MCF 10A (cell line): ENCODE measurements around the gene SH3BP5. TPM values are rescaled to one million over a fixed set of nuclear protein-coding genes. Genes with fewer than 3 reads are reported as not detected.
A peak's percentile ranks its signal among the peaks of the same experiment; 100 is the strongest.

ENCODE experiments used
- BruUV-seq: library from RNA; stranded (reverse); fragments of 400-500 nt; replicated peaks from 2 replicates; lab custom pipeline; 2021; lab: Mats Ljungman, UMichigan
- CTCF ChIA-PET: fragments of 300-600 bp; sonication (Branson Sonifier 250); formaldehyde crosslinking; extraction: SDS; loops from one replicate; lab custom pipeline; 2021; ENCODE audit warnings: antibody characterized with exemption, inconsistent platforms; lab: Yijun Ruan, JAX
- POLR2A ChIA-PET: fragments of 300-600, 350-650 bp; sonication (Branson Sonifier 250); formaldehyde crosslinking; extraction: SDS; loops from one replicate; lab custom pipeline; 2020; ENCODE audit warnings: antibody characterized with exemption, inconsistent platforms; lab: Yijun Ruan, JAX
- DNase-seq: peaks from one replicate; pipeline ENCODE4 v3.0.0-alpha.2; 2018; ENCODE audit not compliant: unreplicated experiment
- H3K27ac Mint-ChIP-seq: one replicate; pipeline ENCODE4 v1.8.0; 2022; ENCODE audit warnings: mild to moderate bottlenecking, low read depth, mixed read lengths; ENCODE audit not compliant: unreplicated experiment
- H3K27me3 Mint-ChIP-seq: one replicate; pipeline ENCODE4 v1.8.0; 2022; ENCODE audit warnings: mixed read lengths; ENCODE audit not compliant: insufficient read depth, unreplicated experiment
- H3K36me3 Mint-ChIP-seq: one replicate; pipeline ENCODE4 v1.8.0; 2022; ENCODE audit warnings: mild to moderate bottlenecking, moderate library complexity, mixed read lengths; ENCODE audit not compliant: insufficient read depth, unreplicated experiment
- H3K4me1 Mint-ChIP-seq: one replicate; pipeline ENCODE4 v1.8.0; 2022; ENCODE audit warnings: mixed read lengths; ENCODE audit not compliant: insufficient read depth, unreplicated experiment
- H3K4me3 Mint-ChIP-seq: one replicate; pipeline ENCODE4 v1.8.0; 2022; ENCODE audit warnings: mild to moderate bottlenecking, moderate library complexity, mixed read lengths; ENCODE audit not compliant: unreplicated experiment
- H3K9me3 Mint-ChIP-seq: one replicate; pipeline ENCODE4 v1.8.0; 2022; ENCODE audit warnings: mixed read lengths; ENCODE audit not compliant: unreplicated experiment
- intact Hi-C: fragments of 100-400 bp; cut with micrococcal nuclease; formaldehyde crosslinking; loops from 2 replicates; pipeline ENCODE4 v1.14.1; 2022
- total RNA-seq: library from RNA; stranded (reverse); gene quantifications from 2 replicates; pipeline ENCODE4 v1.2.3, GENCODE V29; 2022
- TF ChIP-seq, protein P1 (sequence below): fragments of 200-600 bp; IDR thresholded peaks from one replicate; pipeline ENCODE4 v1.8.0; 2022; ENCODE audit warnings: antibody characterized with exemption, mild to moderate bottlenecking; ENCODE audit not compliant: unreplicated experiment

Gene SH3BP5
- total RNA-seq, 1 experiment from 2014 or later: 8.8 TPM

DNA sequence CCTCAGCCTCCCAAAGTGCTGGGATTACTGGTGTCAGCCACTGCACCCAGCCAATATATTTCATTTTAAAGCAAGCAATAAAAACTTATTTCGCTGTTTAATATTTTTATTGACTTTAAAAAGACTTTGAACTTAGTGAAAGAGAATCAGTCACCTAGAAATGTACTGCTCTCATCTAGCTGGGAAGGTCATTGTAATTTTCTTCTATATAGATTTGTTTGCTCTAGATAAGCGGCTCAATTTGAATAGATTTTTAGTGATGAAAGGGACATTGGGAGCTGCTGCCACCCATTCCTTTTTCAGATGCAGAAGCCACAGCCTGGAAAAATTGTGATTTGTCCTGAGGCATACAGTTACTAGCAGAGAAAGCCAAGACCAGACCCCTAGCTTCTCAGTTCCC, 86.2 kb downstream of the SH3BP5 start:
- Mint-ChIP-seq H3K4me1 (no peaks in the 10 kb centered on the region), H3K27me3 (no peaks in the 10 kb centered on the region), H3K9me3 (no peaks in the 10 kb centered on the region), H3K27ac (no peak overlapping the region), H3K36me3 (peaks cover 86% of the 10 kb centered on the region), H3K4me3 (no peak overlapping the region)
- no TSS peak for BruUV-seq
- POLR2A ChIA-PET: interaction anchor here (1.4 to 1.6 kb wide), 2 partner anchors 11 to 40 kb away, joined by 3 to 5 read pairs; partner anchors contain the start of gene CAPN7
- intact Hi-C loops: no loop called here
- TF ChIP-seq, protein P1, sequence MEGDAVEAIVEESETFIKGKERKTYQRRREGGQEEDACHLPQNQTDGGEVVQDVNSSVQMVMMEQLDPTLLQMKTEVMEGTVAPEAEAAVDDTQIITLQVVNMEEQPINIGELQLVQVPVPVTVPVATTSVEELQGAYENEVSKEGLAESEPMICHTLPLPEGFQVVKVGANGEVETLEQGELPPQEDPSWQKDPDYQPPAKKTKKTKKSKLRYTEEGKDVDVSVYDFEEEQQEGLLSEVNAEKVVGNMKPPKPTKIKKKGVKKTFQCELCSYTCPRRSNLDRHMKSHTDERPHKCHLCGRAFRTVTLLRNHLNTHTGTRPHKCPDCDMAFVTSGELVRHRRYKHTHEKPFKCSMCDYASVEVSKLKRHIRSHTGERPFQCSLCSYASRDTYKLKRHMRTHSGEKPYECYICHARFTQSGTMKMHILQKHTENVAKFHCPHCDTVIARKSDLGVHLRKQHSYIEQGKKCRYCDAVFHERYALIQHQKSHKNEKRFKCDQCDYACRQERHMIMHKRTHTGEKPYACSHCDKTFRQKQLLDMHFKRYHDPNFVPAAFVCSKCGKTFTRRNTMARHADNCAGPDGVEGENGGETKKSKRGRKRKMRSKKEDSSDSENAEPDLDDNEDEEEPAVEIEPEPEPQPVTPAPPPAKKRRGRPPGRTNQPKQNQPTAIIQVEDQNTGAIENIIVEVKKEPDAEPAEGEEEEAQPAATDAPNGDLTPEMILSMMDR: no peak
- DNase-seq: no peak
- CTCF ChIA-PET: interaction anchor here (0.7 to 1.6 kb wide), 4 partner anchors 19 to 138 kb away, joined by 3 to 4 read pairs (median 3); partner anchors contain the start of gene SH3BP5

DNA sequence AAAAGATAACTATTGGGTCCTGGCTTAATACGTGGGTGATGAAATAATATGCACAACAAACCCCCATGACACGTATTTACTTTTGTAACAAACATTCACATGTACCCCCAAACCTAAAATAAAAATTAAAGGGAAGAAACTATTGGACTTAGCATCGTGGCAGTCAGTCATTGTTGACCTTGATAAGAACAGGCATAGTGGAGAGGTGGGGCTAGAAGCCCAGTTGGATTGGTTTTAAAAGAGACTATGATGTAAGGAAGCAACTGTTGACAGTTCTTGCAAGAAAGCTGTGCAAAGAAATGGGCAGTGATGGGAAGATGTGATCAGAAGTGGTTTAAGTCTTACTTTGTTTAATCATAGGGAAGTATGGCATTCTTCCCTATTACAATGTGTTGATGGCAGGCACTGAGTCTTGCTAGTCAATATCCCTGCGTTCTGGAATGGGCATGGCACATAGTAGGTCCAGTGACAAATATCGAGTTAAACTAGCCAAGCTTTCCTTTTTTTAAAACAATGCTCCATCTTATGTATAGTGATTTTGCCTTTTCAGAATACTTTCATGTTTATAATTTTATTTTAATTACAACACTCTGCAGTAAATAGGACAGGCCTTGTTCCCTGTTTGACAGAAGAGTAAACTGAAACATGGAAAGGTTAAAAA, 88.4 kb downstream of the SH3BP5 start:
- Mint-ChIP-seq H3K27me3 (no peaks in the 10 kb centered on the region), H3K36me3 (peaks cover 87% of the 10 kb centered on the region), H3K27ac (peak overlapping the region; percentile 26), H3K4me1 (no peaks in the 10 kb centered on the region), H3K4me3 (no peak overlapping the region), H3K9me3 (no peaks in the 10 kb centered on the region)
- TF ChIP-seq, protein P1: no peak
- ChIA-PET CTCF (interaction anchor here (1.0 kb wide), 1 partner anchor 135 kb away, joined by 5 read pairs; no protein-coding TSS in a partner anchor), POLR2A (no interaction called here)
- intact Hi-C loops: no loop called here
- DNase-seq: no peak
- BruUV-seq: no TSS peak

DNA sequence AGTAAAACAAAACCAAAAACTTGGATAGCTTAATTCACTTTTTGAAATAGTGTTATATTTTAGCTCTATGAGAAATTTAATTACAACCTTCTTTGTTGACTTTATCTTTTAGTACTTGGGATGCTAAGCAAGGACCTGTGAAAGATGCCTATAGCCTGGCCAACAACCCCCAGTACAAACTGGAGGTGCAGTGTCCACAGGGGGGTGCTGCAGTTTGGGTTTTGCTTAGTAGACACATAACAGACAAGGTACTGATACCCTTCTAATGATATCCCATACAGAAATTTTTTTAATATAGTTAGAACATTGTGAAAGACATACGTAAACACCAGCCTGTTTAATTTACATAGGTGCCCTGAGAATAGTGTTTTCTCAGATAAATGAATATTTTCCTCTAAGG, 91.0 kb downstream of the SH3BP5 start:
- H3K27me3 Mint-ChIP-seq: no peaks in the 10 kb centered on the region
- DNase-seq: no peak
- H3K4me3 Mint-ChIP-seq: no peak overlapping the region
- peaks cover 84% of the 10 kb centered on the region for H3K36me3 Mint-ChIP-seq
- no peaks in the 10 kb centered on the region for H3K4me1 Mint-ChIP-seq
- TF ChIP-seq, protein P1: peak; percentile 23
- BruUV-seq: no TSS peak
- ChIA-PET POLR2A (interaction anchor here (1.7 kb wide), 1 partner anchor 34 kb away, joined by 3 read pairs; no protein-coding TSS in a partner anchor), CTCF (interaction anchor here (1.0 kb wide), 1 partner anchor 19 kb away, joined by 4 read pairs; no protein-coding TSS in a partner anchor)
- intact Hi-C loops: no loop called here
- H3K9me3 Mint-ChIP-seq: no peaks in the 10 kb centered on the region
- H3K27ac Mint-ChIP-seq: no peak overlapping the region

DNA sequence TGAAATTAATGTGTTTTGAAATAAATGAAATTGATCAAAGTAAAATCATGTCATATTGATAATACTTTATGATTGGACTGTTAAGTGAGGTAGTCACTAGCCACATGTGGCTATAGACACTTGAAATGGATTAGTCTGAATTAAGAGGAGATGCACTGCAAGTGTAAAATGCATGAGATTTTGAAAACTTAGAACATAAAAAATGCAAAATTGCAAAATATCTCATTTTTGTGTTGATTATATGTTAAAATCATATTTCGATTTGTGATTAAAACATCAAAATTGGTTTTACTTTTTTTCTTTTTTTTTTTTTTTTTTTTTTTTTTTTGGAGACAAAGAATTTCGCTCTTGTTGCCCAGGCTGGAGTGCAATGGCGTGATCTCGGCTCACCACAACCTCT, 103.1 kb downstream of the SH3BP5 start:
- no TSS peak for BruUV-seq
- ChIA-PET POLR2A (interaction anchor here (0.6 kb wide), 1 partner anchor 22 kb away, joined by 3 read pairs; no protein-coding TSS in a partner anchor), CTCF (interaction anchor here (0.6 kb wide), 1 partner anchor 843 kb away, joined by 3 read pairs; no protein-coding TSS in a partner anchor)
- TF ChIP-seq, protein P1: no peak
- H3K4me3 Mint-ChIP-seq: no peak overlapping the region
- intact Hi-C loops: no loop called here
- H3K27ac Mint-ChIP-seq: no peak overlapping the region
- DNase-seq: no peak
- no peaks in the 10 kb centered on the region for H3K4me1 Mint-ChIP-seq
- peaks cover 92% of the 10 kb centered on the region for H3K36me3 Mint-ChIP-seq
- no peaks in the 10 kb centered on the region for H3K9me3 Mint-ChIP-seq
- H3K27me3 Mint-ChIP-seq: no peaks in the 10 kb centered on the region
